Effector CD4-positive, alpha-beta T cell (primary cell): ENCODE data around the gene SOX5.
"Not testable (repeated sequence)": the region's sequence is repeated elsewhere in the genome, so short reads cannot be mapped to it uniquely, and the experiment has no call there.

Source experiments
- DNase-seq: peaks from one replicate; pipeline ENCODE4 v3.0.0-alpha.2; 2020

SOX5 gene

DNA sequence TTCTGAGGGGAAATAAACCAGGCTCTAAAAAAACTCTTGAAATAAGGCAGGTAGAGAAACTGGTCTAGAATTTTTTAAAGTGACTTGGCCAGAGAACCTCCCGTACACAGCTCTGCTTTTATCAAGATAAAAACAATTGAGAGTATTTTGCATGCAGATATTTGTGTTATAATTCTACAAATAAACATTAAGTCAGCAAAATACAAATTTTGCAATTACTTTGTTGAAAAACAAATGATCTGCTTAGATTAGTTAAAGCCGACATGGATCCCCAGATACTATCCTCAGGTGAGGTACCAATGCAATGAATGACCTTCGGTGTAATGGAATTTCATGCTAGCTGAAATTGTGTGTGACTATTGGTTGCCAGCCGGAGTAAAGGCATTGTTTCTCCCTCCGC is 197.2 kb downstream of the SOX5 start:
- no peak for DNase-seq

DNA sequence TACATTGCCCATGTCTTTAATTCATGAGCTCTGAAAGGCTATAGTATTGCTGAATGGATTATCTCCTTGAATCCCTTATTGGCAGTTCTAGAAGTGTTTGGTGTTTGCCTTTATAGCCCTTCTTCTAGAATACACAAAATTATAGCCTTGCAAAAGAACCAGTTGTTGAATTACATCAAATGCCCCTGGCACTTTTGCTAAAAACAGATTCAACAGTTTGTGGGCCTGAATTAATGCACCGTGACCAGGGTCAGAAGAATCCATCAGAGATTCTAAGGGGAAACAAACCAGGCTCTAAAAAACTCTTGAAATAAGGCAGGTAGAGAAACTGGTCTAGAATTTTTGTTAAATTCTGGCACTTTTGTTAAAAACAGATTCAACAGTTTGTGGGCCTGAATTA is 197.8 kb downstream of the SOX5 start:
- DNase-seq, result no peak

DNA sequence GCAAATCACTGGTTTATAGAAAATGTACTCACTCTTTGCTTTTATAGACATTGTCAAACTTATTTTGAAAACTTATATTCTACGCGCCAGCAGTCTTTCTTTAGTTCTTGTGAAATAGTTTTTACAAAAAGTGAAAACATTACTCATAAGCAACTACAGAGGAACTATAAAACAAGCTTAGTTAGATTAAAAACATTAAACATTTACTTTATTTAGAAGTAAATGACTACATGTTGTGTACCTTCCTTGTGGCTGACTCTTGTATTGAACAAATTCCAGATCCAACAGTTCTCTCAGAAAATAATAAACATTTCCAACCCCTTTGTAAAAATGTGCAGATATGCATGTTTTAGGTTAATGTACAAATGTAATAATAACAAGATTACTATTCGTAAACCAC is 198.5 kb downstream of the SOX5 start:
- no peak for DNase-seq

DNA sequence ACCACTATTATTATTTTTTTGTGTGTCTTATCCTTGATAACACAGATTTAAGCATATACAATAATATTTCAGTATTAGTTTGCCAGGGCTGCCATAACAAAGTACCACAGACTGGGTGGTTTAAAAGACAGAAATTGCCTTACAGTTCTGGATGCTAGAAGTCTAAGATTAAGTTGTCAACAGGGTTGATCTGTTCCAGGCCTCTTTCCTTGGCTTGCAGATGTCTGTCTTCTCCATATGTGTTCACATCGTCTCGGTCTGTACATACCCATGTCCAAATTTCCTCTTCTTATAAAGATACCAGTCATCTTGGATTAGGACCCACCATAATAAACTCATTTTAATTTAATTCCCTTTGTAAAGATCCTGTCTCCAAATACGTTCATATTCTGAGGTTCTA is 204.8 kb downstream of the SOX5 start:
- no peak for DNase-seq

DNA sequence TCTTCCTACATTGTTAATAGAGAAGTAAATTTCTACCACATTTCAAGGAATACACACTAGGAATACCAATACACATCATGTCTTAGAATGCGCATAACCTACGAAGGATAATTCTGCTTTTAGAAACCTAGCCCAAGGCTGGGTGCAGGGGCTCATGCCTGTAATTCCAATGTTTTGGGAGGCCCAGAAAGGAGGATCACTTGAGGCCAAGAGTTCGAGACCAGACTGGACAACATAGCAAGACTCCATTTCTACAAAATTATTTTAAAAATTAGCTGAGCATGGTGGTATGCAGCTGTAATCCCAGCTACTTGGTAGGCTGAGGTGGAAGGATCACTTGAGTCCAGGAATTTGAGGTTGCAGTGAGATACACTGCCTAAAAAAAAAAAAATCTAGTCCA is 206.9 kb downstream of the SOX5 start:
- no peak for DNase-seq

DNA sequence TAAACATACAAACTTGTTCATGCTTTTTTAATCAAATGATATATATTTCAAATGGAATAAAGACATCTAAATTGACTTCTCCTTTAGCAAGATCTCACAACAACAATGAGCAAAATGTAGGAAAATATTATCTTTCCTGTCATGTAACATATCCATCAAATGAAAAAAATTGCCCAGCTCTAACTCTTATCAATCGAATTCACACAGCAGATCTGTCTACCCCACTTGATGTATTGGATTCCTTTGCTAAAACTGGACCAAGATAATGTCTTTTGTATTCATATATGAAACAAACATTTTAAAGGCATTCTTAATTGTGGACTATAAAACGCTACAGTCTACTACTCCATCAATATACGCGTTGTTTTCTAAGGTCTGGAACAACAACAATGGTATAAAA is 218.0 kb downstream of the SOX5 start:
- no peak for DNase-seq

DNA sequence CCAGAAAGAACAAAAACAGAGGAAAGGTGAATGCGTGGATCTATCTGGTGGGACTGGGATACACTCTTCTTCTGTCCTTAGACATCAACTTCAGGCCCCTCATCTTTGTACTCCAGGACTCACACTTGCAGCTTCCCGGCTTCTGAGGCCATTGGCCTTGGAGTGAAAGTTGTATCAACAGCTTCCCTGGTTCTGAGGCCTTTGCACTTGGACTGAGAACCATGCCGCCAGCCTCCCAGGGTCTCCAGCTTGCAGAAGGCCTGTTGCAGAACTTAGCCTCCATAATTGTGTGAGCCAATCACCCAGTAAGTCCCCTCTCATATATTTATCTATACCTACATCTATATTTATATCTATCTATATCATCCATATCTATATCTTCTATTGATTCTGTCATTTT is 218.4 kb downstream of the SOX5 start:
- no peak for DNase-seq

DNA sequence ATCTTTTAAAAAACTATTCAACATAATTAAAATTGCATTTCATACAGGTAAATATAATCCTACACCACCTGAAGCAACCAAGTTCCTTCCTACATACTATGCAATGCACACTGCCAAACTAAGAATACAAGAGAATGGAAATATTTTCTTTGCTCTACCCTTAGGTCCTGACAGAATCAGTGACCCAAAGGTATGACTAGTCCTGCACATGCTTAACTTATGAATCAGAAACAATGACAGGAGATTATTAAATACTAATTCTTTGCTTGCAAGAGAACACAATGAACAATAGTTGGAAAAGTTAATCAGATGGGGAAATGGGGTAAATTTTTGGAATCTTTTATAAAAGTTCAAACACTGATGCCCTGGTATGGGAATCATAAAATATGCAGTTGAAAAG is 220.1 kb downstream of the SOX5 start:
- DNase-seq, result no peak

DNA sequence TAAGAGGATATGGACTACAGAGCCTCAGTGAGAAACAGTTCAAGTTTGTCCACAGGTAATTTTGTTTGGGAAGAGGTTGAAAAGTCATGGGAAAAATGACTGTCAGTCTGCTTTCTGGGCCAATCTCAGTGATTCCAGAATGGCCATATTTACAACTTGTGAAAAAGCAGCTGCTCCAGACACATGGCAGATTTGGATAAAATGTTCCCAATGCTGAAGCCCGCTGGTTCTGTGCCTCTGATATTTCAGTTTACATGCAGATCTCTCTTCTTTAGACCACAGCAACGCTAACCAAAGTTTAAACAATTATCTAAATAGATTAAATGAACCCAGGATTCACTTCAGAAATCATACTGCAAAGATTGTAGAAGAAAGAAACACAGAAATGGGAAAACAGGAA is 222.8 kb downstream of the SOX5 start:
- DNase-seq, result no peak

DNA sequence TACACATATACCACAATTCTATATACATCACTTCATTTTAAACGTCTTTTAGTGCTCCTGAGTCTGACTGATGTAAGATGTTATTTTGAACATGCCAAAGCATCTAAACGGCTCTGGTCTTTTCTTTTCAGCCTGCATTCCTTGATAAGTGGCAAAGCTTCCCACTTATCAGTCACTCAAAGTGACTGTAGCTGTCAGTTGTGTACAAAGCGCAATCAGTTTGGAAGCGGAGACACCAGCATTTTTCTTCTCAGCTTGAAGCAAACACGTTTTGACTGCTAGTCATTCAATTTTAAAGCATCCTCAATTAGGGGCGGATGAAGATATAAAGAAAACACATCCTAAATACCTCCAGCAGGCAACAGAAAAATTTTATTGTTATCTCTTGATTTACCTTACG is 226.8 kb downstream of the SOX5 start:
- DNase-seq, result no peak

DNA sequence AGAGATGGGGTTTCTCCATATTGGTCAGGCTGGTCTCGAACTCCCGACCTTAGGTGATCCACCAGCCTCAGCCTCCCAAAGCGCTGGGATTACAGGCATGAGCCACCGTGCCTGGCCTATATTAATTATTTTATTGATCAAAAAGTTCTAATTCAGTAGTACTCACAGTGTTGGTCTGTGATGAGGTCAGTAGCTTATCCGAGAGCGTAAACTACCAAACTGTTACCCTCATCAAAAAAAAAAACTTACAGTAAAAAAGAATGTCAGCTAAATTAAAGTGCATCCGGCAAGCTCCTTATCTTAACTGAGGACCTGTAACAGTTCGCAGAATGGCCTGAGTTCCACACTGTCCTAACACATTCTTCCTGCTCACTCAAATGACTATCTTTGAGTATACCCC is 228.2 kb downstream of the SOX5 start:
- DNase-seq, result no peak

DNA sequence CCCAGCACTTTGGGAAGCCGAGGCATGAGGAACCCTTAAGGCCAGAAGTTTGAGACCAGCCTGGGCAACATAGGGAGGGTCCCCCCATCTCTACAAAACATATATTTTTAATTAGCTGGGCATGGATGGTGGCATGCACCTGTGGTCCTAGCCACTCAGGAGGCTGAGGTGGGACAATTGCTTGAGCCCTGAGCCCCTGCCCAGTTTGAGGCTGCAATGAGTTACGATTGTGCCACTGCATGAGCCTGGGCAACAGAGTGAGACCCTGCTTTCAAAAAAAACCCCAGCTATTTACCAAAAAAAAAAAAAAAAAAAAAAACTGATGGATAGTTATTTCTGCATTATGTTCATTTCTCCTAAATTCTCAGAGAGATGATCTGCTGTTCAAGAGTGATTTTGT is 230.0 kb downstream of the SOX5 start:
- DNase-seq, result no peak

DNA sequence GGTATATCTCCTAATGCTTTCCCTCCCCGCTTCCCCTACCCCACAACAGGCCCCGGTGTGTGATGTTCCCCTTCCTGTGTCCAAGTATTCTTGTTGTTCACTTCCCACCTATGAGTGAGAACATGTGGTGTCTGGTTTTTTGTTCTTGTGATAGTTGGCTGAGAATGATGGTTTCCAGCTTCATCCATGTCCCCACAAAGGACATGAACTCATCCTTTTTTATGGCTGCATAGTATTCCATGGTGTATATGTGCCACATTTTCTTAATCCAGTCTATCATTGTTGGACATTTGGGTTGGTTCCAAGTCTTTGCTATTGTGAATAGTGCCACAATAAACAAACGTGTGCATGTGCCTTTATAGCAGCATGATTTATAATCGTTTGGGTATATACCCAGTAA is 239.1 kb downstream of the SOX5 start:
- DNase-seq, result not testable (repeated sequence)

DNA sequence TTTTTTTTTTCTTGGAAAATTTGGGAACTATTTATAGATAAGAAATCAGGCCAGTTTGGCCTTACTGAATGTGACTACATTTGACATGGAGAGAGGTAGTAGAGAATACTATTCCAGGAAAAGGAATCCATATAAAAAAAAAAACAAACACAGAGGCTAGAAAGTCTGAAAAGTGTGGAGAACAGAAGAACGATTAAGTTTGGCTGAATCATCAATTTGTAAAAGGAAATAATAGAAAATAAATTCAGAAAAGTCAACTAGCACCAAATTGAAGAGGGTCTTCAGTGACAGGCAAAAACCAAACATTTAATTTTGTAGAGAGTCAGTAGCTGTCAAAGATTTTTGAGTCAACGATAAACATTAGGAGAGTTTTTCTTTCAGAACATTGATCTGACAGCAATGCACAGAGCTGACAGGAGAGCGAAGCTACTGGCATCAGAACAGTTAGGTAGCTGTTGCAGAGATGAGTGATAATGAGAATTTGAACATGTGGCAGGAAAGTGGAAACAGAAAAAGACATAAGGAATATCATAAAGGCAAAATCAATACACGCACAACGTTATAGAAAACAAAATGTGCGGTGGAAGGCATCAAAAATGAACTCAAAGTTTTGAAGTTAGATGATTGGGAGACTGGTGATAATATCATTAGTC is 241.2 kb downstream of the SOX5 start:
- DNase-seq, result no peak

DNA sequence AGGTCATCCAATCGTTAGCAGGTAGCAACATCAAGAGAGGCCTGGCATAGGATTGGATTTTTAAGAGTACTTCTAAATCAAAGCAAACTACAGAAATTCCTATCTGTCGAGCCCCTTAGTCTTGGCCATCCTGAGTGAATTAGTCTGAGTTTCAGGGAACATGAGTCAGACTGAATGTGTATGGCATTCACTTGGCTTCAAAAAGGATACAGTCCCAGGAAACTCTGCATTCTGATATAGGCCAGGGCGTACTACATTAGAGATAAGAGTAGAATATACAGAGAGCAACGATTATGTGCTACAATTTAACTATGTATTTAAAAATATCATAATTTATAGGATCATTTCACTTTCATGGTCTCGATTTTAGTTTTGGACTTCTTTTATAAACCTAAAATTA is 242.2 kb downstream of the SOX5 start:
- DNase-seq, result no peak

DNA sequence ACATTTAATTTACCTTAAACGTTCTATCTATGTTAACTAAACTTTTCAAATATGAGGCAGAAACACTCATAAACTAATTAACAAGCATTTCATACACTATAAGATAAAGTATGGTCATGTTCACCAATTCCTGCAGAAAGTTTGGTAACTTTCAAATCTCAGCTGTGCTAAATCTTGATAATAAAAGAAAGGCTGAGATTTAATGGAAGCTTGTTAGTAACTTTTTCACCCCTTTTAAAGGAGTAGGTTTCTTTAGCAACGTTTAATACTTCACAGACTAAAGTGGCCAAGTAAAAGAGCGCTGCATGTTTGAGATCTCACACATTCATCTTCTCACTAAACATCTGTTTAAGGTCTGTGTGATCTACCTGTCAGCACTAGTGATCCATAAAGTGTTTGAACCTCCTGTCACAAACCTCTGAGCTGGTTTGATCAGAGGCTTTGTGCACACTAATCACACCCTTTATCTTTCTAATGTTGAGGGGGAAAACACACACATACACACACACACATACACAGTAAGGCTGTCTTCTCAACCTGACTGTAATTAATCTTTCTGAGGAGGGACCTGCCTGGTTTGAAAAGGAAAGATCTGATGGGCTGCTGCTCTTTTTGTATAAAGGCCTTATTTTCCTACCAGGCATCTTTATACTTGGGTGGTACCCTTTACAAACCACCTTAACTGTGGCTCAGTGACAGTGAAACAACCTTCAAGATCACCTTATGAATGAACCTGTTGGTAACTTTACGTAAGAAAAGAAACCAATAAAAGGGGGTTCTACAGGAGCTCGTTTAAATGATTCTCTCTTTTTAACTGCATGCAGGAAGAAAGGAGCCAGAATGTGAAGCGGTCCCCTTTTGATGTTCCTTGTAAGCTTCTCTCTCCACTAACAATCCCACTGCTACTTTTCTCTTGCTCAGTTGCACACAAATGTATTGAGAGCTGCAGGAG is 244.2 kb downstream of the SOX5 start:
- DNase-seq, result no peak

DNA sequence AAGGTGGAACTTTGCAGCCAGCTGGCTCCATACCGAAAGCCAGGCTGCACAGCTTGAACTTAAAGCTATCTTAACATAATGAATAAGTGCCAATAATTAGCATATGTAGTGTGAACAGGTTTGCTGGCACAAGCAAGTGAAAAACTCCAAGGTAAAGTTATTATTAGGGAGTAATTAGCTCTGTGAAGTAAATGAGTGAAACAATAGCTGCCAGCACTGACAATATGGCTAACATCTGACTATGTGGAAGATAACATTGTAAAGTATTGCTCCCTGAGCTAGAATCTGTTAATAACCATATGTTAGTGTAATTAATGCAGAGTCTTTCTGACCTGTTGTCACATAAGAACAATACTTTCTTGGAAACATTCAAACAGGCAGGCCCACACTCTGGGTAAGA is 246.4 kb downstream of the SOX5 start:
- DNase-seq, result no peak

DNA sequence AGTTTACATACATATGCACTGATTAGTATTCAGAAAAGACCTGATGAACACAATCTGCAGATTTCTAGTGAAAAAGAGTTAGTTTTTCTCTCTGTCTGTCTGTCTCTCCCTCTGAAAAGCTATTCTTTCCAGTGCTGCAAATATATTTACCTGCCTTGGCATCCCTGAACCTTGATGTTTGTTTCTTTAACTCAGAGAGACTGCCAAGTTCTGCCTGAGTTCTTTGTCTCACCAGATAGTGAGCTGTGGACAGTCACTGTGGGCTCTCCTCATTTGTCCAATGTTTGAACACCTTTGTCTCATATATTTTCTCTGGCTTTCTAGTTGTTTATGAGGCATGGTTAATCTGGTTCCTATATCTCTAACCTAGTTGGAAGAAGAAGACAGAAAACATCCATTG is 250.4 kb downstream of the SOX5 start:
- DNase-seq, result no peak

DNA sequence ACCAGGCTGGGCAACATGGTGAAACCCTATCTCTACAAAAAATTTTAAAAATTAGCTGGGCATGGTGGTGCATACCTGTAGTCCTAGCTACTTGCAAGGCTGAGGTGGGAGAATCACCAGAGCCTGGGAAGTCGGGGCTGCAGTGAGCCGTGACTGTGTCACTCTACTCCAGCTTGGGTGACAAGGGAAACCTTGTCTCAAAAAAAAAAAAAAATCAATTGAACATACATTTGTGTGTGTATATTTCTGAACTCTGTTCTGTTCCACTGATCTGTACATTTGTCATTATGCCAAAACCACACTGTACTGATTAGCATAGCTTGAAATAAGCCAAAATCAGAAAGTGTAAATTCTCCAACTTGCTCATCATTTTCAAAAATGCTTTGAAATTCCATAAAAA is 254.6 kb downstream of the SOX5 start:
- DNase-seq, result no peak

DNA sequence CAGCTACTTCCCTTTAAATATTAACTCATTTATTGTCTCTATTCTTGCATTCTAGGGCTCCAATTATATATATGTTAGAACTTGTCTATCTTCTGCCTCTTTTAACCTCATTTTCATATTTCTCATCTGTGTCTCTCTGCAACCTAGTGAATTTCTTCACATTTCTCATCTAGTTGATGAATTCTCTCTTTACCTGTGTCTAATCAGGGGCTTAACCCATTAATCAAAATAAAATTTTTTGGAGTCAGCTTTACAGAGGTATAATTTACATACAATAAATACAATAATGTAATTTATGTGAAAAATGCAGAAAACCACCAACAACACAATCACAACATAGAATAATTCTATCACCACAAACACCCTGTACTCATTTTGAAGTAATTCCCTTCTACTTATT is 255.2 kb downstream of the SOX5 start:
- no peak for DNase-seq

DNA sequence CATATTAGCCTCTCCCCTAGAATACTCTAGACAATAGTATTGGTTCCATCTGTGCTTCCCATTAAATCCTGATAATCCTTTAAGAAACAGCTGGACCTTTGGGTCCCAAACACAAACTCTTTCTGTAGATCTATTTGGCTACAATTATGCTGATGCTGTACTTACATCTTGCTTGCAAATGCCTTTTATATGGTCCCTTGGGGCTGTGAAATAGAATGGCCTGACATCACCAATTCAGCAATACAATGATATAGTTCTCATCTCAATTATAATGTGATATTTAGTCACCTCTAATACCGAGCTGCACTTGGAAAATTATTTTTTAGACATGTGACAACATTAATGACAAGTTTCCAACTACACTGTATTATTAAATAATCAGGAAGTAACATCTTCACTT is 261.5 kb downstream of the SOX5 start:
- DNase-seq, result no peak

DNA sequence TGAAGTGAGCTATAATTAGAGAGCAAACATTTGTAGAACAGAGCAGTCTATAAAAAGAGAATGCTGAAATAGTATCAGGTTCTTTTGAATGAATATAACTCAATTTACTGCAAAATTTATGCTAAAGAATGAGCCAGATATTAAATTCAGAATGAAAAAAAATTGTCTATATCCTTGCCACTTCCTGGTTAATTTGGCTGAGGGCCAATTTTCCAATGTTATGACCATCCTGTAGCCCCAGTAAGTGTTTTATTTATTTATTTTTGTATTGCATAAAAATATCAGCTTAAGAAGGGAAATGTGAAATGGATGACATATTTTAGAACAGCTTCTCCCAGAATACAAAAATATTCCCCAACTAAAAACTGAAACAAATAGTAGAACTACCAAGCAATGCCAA is 263.4 kb downstream of the SOX5 start:
- no peak for DNase-seq

DNA sequence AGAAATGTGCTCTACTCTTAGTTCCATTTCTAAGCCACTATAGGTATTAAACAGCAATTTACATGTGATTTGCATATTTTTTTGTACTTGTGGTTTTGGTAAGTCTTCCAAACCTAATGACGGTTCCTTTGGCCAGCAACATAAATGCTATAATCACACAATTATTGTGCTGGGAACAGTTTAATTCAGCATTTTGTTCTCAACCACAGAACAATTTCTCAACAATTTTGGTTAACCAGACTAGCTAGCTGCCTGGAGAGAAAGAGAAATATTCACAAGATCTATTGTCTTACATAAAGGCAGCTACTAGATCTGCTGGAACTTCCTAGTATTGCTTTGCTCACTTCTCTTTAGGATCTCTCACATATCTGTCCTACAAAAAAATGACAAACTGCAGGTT is 265.3 kb downstream of the SOX5 start:
- no peak for DNase-seq

DNA sequence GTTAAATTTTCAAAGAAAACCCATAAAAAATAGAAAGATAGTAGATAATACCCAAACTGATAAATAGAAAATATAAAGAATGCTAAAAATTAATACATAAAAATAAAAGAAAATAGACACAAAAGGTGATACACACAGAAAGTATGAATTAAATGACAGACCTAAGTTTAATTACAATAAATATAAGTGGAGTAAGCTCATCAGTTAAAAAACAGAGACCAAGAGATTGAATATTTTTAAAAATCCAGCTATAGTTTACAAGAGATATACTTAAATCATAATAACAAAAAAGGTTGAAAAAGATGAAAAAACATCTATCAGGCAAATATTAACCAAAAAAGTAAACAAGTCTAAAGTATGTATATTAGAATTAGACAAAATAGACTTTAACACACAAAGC is 268.2 kb downstream of the SOX5 start:
- DNase-seq, result no peak

DNA sequence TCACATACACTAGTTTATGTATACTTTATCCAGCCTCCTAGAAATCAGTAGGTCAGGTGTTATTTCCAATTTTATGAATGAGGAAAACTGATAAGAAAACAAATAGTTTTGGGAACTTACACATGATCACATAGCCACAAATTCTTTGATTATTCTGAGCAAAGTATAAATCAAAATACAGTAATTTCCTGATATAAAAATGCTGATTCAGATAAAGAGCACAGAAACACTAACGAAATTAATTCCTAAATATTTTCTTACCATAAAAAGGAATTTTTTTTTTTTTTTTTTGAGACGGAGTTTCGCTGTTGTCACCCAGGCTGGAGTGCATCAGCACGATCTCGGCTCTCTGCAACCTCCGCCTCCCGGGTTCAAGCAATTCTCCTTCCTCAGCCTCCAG is 275.4 kb downstream of the SOX5 start:
- no peak for DNase-seq
